RWPE1 (cell line): ENCODE results near the gene MMP27.
"Not testable (repeated sequence)": the region's sequence is repeated elsewhere in the genome, so short reads cannot be mapped to it uniquely, and the experiment has no call there.

Source experiments
- CTCF ChIA-PET: fragments of 350-600 bp; sonication (Branson Sonifier 250); formaldehyde crosslinking; extraction: SDS; loops from one replicate; lab custom pipeline; 2021; lab: Yijun Ruan, JAX
- POLR2A ChIA-PET: fragments of 400-600 bp; formaldehyde crosslinking; extraction: SDS; loops from one replicate; lab custom pipeline; 2020; ENCODE audit warnings: antibody characterized with exemption; ENCODE audit not compliant: low non-redundant PET; lab: Yijun Ruan, JAX
- DNase-seq: peaks from one replicate; pipeline ENCODE4 v3.0.0; 2012; ENCODE audit warnings: low spot score
- H3K27ac ChIP-seq: fragments of 450-650 bp; 2 replicates; pipeline ENCODE4 v1.5.1; 2017
- TF ChIP-seq, protein P1 (sequence below): fragments of 450-650 bp; conservative IDR thresholded peaks from 2 replicates; pipeline ENCODE4 v1.5.1; 2017; ENCODE audit warnings: low read depth, mild to moderate bottlenecking

Gene MMP27

DNA sequence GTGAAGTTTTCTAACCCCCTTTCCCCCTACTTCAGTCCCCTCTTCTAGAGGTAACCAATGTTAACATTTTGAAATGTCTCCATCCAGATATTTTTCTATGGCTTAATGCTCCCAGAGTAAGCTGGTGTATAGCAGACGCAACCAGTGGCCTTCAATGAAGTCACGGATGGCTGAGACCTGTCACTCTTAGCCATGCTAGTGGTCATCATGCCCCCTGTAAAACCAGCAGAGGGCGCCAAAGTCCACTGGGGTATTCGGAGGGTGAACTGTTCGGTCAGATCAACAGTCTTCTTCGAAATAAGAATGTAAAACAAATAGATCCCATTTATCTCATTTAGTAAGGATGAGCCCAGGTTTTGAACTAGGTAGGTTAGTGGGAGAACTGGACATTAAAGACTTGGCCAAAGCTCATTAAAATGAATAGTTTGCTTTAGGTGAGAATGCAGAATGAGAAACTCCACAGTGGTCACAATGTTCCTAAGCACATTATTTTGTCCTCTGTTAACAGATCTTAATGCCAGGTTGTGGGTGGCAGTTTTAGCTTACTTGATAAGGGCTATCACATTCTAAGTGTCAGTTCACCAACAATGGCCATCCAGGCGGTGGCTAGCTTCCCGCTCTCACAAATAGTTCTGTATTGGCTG, 27.8 kb upstream of the MMP27 start:
- CTCF ChIA-PET, result interaction anchor here (0.5 to 1.4 kb wide), 12 partner anchors 17 to 333 kb away, joined by 3 to 9 read pairs (median 4); no protein-coding TSS in a partner anchor
- POLR2A ChIA-PET, result no interaction called here
- TF ChIP-seq, protein P1, sequence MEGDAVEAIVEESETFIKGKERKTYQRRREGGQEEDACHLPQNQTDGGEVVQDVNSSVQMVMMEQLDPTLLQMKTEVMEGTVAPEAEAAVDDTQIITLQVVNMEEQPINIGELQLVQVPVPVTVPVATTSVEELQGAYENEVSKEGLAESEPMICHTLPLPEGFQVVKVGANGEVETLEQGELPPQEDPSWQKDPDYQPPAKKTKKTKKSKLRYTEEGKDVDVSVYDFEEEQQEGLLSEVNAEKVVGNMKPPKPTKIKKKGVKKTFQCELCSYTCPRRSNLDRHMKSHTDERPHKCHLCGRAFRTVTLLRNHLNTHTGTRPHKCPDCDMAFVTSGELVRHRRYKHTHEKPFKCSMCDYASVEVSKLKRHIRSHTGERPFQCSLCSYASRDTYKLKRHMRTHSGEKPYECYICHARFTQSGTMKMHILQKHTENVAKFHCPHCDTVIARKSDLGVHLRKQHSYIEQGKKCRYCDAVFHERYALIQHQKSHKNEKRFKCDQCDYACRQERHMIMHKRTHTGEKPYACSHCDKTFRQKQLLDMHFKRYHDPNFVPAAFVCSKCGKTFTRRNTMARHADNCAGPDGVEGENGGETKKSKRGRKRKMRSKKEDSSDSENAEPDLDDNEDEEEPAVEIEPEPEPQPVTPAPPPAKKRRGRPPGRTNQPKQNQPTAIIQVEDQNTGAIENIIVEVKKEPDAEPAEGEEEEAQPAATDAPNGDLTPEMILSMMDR, result peak; percentile 88
- peak; percentile 74 for DNase-seq
- no peak overlapping the region for H3K27ac ChIP-seq

DNA sequence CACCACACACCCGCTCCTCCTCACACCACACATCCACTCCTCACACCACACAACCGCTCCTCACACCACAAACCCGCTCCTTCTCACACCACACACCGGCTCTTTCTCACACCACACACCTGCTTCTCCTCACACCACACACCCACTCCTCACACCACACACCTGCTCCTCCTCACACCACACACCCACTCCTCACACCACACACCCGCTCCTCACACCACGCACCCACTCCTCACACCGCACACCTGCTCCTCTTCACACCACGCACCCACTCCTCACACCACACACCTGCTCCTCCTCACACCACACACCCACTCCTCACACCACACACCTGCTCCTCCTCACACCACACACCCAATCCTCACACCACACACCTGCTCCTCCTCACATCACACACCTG, 25.4 kb upstream of the MMP27 start:
- CTCF ChIA-PET, DNase-seq, POLR2A ChIA-PET, H3K27ac ChIP-seq: not testable (repeated sequence)

DNA sequence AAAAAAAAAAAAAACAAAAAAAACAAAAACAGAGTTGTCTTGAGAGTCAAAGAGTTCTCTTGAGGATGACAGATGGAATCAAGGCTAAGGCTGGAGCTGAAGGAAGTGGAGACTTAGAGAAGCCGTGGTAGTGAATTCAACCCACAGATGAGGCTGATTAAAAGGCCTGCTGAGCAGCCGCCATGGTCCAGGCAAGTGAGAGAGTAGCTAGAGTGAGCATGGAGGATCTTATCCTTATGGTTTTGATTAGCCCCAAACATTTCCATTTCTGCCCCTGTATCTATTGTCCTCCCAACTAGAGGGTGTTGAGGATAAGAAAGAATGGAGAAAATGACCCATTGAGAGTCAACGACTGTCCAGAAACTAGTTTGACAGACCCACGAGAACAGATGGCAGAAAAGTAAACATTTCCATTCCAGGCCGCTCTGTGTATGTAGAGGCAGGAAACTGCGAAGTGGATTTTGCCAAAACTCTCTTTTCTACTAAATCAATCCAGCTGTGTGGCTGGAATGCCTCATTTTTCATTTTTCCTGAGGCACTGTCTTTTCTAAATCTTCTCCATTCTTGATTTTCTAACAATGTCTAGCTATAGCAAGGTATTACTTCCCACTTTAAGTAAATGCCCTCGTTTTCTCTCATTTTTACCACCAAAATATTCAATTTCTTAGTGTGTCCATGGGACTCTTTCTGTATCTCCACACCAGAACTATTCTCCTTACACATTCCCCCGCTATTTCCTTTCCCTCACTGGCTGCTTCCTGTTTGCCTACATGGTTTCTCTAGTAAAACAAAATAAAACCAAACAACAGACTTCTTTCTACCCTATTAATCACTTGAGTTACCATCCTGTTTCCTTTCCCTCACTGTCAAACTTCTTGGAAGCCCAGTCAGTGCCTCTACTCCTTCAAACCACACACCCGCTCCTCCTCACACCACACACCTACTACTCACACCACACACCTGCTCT, 24.6 kb upstream of the MMP27 start:
- CTCF ChIA-PET, result interaction anchor here (0.5 to 1.5 kb wide), 2 partner anchors 185 to 211 kb away, joined by 5 to 6 read pairs; no protein-coding TSS in a partner anchor
- TF ChIP-seq, protein P1, result no peak
- H3K27ac ChIP-seq, result no peak overlapping the region
- DNase-seq, result no peak
- POLR2A ChIA-PET, result no interaction called here

DNA sequence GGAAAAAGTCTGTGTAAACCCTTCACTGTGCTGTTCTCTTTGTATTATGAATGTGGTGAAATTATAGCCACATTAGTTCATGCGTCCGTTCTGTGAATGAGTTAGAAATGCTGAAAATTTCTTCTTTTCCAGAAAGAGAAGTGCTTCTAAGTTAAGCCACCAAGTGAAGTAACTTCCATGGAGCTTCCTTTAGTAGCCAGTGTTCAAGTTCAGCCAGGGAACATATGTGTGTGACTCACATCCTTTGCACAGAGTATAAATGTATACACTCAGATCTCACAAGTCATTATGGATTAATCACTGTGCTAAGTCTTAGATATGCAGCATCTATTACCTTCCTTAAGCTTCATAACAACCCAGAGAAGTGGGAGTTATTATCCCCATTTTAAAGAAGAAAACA, 22.3 kb upstream of the MMP27 start:
- DNase-seq, result peak; percentile 27
- POLR2A ChIA-PET, result no interaction called here
- CTCF ChIA-PET, result interaction anchor here (0.7 kb wide), 1 partner anchor 213 kb away, joined by 4 read pairs; no protein-coding TSS in a partner anchor

DNA sequence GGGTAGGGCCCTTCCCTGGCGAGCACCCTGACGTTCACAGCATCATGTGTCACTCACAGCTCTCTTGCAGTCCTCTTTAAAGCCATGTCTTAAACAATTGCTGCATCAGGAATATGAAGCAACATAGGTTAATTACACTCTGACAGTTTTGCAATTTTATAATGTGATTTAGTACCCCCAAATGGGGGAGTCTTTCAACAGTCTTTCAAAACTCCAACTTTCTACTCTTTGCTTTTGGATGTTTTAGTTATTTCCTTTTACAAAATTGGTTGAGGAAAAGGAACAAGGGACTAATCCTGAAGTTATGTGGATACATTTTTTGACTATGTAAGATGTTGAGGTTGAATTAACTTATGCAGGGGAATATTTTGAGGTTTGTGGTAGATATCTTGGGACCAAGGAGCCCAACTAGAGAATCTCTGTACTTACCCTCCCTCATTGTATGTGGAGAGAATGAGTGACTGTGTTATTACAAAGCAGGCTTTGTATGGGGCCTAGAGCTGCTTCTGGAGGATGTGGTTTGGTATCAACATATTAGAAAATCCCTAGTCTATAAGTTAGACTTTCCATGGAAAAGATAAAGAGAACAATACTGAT, 19.4 kb upstream of the MMP27 start, which contains the start of gene MMP8:
MMP8 (minus strand) TSS at position 51 of the 597 bp plus-strand sequence. CDS start 99 bp downstream, outside the sequence.
- CTCF ChIA-PET, result no interaction called here
- no peak for DNase-seq
- TF ChIP-seq, protein P1, result no peak
- POLR2A ChIA-PET, result no interaction called here
- no peak within 1 kb of the TSS for H3K27ac ChIP-seq

More for the DNA sequence above, 22.3 kb upstream of the MMP27 start:
- H3K27ac ChIP-seq, result no peak overlapping the region
- TF ChIP-seq, protein P1, result no peak

DNA sequence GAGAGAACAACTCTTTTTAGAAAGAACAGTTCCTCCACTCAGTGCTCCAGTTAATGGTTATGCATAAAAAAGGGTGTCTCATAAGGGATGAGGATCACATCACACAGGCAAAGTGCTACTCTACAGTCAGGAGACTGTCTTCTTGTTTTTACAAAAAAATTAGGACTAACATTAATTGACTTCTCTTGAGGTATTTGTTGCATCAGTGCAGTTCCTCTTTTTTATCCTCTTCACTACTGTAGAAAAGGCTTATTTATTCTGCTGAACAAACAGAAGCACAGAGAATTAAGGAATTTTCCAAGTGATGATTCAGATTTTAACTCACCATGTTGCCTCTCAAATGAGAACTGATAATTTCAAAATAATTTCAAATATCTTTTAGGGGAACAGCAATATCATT, 17.3 kb upstream of the MMP27 start:
- TF ChIP-seq, protein P1, result no peak
- no peak overlapping the region for H3K27ac ChIP-seq
- CTCF ChIA-PET, result no interaction called here
- DNase-seq, result no peak
- POLR2A ChIA-PET, result no interaction called here
